MCF 10A (cell line): Measurements from ENCODE around the gene ST7. TPM values are rescaled to one million over a fixed set of nuclear protein-coding genes. Genes with fewer than 3 reads are reported as not detected.

Source experiments
- BruUV-seq: library from RNA; stranded (reverse); fragments of 400-500 nt; replicated peaks from 2 replicates; lab custom pipeline; 2021; lab: Mats Ljungman, UMichigan
- CTCF ChIA-PET: fragments of 300-600 bp; sonication (Branson Sonifier 250); formaldehyde crosslinking; extraction: SDS; loops from one replicate; lab custom pipeline; 2021; ENCODE audit warnings: antibody characterized with exemption, inconsistent platforms; lab: Yijun Ruan, JAX
- POLR2A ChIA-PET: fragments of 300-600, 350-650 bp; sonication (Branson Sonifier 250); formaldehyde crosslinking; extraction: SDS; loops from one replicate; lab custom pipeline; 2020; ENCODE audit warnings: antibody characterized with exemption, inconsistent platforms; lab: Yijun Ruan, JAX
- DNase-seq: peaks from one replicate; pipeline ENCODE4 v3.0.0-alpha.2; 2018; ENCODE audit not compliant: unreplicated experiment
- H3K27ac Mint-ChIP-seq: one replicate; pipeline ENCODE4 v1.8.0; 2022; ENCODE audit warnings: mild to moderate bottlenecking, low read depth, mixed read lengths; ENCODE audit not compliant: unreplicated experiment
- H3K27me3 Mint-ChIP-seq: one replicate; pipeline ENCODE4 v1.8.0; 2022; ENCODE audit warnings: mixed read lengths; ENCODE audit not compliant: insufficient read depth, unreplicated experiment
- H3K36me3 Mint-ChIP-seq: one replicate; pipeline ENCODE4 v1.8.0; 2022; ENCODE audit warnings: mild to moderate bottlenecking, moderate library complexity, mixed read lengths; ENCODE audit not compliant: insufficient read depth, unreplicated experiment
- H3K4me1 Mint-ChIP-seq: one replicate; pipeline ENCODE4 v1.8.0; 2022; ENCODE audit warnings: mixed read lengths; ENCODE audit not compliant: insufficient read depth, unreplicated experiment
- H3K4me3 Mint-ChIP-seq: one replicate; pipeline ENCODE4 v1.8.0; 2022; ENCODE audit warnings: mild to moderate bottlenecking, moderate library complexity, mixed read lengths; ENCODE audit not compliant: unreplicated experiment
- H3K9me3 Mint-ChIP-seq: one replicate; pipeline ENCODE4 v1.8.0; 2022; ENCODE audit warnings: mixed read lengths; ENCODE audit not compliant: unreplicated experiment
- CTCF ChIP-seq: fragments of 200-600 bp; IDR thresholded peaks from one replicate; pipeline ENCODE4 v1.8.0; 2022; ENCODE audit warnings: antibody characterized with exemption, mild to moderate bottlenecking; ENCODE audit not compliant: unreplicated experiment
- intact Hi-C: fragments of 100-400 bp; cut with micrococcal nuclease; formaldehyde crosslinking; loops from 2 replicates; pipeline ENCODE4 v1.14.1; 2022
- total RNA-seq: library from RNA; stranded (reverse); gene quantifications from 2 replicates; pipeline ENCODE4 v1.2.3, GENCODE V29; 2022

ST7 gene
- total RNA-seq, 1 experiment from 2014 or later = 18.5 TPM

- no peak overlapping the region for H3K4me3 Mint-ChIP-seq
- H3K9me3 Mint-ChIP-seq = no peaks in the 10 kb centered on the region
- no TSS peak for BruUV-seq
- POLR2A ChIA-PET = interaction anchor here (0.5 to 0.6 kb wide), 2 partner anchors 9 to 15 kb away, joined by 3 read pairs; no protein-coding TSS in a partner anchor
- no peak overlapping the region for H3K27ac Mint-ChIP-seq
- intact Hi-C loops = no loop called here
- TF ChIP-seq CTCF = no peak
- DNase-seq = no peak
- H3K4me1 Mint-ChIP-seq = peaks cover 9% of the 10 kb centered on the region
- no peaks in the 10 kb centered on the region for H3K27me3 Mint-ChIP-seq
- H3K36me3 Mint-ChIP-seq = no peaks in the 10 kb centered on the region
- CTCF ChIA-PET = interaction anchor here (1.1 kb wide), 1 partner anchor 30 kb away, joined by 3 read pairs; no protein-coding TSS in a partner anchor
Observed at GRCh38 chr7:117096942-117097341, 143.6 kb downstream of the ST7 start.

GRCh38 chr7:117097860-117098259 lies 144.6 kb downstream of the ST7 start:
- intact Hi-C loops = no loop called here
- H3K9me3 Mint-ChIP-seq = peaks cover 7% of the 10 kb centered on the region
- ChIA-PET CTCF (no interaction called here), POLR2A (interaction anchor here (0.6 kb wide), 1 partner anchor 8 kb away, joined by 3 read pairs; no protein-coding TSS in a partner anchor)
- no peaks in the 10 kb centered on the region for H3K36me3 Mint-ChIP-seq
- H3K4me1 Mint-ChIP-seq = peaks cover 9% of the 10 kb centered on the region
- no peaks in the 10 kb centered on the region for H3K27me3 Mint-ChIP-seq
- no peak for TF ChIP-seq CTCF
- DNase-seq = no peak
- no TSS peak for BruUV-seq
- no peak overlapping the region for H3K4me3 Mint-ChIP-seq
- no peak overlapping the region for H3K27ac Mint-ChIP-seq

- no peaks in the 10 kb centered on the region for H3K27me3 Mint-ChIP-seq
- no peak overlapping the region for H3K27ac Mint-ChIP-seq
- peaks cover 8% of the 10 kb centered on the region for H3K9me3 Mint-ChIP-seq
- intact Hi-C loops = no loop called here
- no peaks in the 10 kb centered on the region for H3K36me3 Mint-ChIP-seq
- ChIA-PET POLR2A (interaction anchor here (1.1 kb wide), 1 partner anchor 12 kb away, joined by 3 read pairs; no protein-coding TSS in a partner anchor), CTCF (no interaction called here)
- no peak overlapping the region for H3K4me3 Mint-ChIP-seq
- peak; percentile 42 for DNase-seq
- no peak for TF ChIP-seq CTCF
- no TSS peak for BruUV-seq
- peaks cover 9% of the 10 kb centered on the region for H3K4me1 Mint-ChIP-seq
Observed at GRCh38 chr7:117098457-117098856, 145.2 kb downstream of the ST7 start.

GRCh38 chr7:117101026-117101425 lies 147.7 kb downstream of the ST7 start:
- POLR2A ChIA-PET = no interaction called here
- Mint-ChIP-seq H3K36me3 (no peaks in the 10 kb centered on the region), H3K4me3 (no peak overlapping the region), H3K4me1 (peaks cover 9% of the 10 kb centered on the region), H3K9me3 (peaks cover 8% of the 10 kb centered on the region), H3K27me3 (no peaks in the 10 kb centered on the region), H3K27ac (no peak overlapping the region)
- BruUV-seq = no TSS peak
- intact Hi-C loops = no loop called here
- CTCF ChIA-PET = interaction anchor here (0.7 to 2.7 kb wide), 2 partner anchors 57 to 113 kb away, joined by 3 to 12 read pairs; no protein-coding TSS in a partner anchor
- DNase-seq = no peak
- TF ChIP-seq CTCF = no peak
